HG02943 (cell line): ENCODE results near the gene C9orf72.
"Not testable (repeated sequence)": the region's sequence is repeated elsewhere in the genome, so short reads cannot be mapped to it uniquely, and the experiment has no call there.

Experiments
- ATAC-seq: cut with Tn5 transposase; IDR thresholded peaks from one replicate; pipeline ENCODE4 v1.9.1; 2021; ENCODE audit warnings: mild to moderate bottlenecking, low read depth, moderate library complexity; ENCODE audit not compliant: unreplicated experiment

The C9orf72 gene

GRCh38 chr9:27572918-27573633, at the start of gene C9orf72:
C9orf72 (minus strand) TSS chr9:27573481; CDS start chr9:27567120, 6,361 bp downstream.
- ATAC-seq = peak; percentile 67

GRCh38 chr9:27622693-27623340, 49.5 kb upstream of the C9orf72 start:
- no peak for ATAC-seq

GRCh38 chr9:27619743-27620142, 46.5 kb upstream of the C9orf72 start:
- no peak for ATAC-seq

- no peak for ATAC-seq
Measured at GRCh38 chr9:27618066-27618465, 44.8 kb upstream of the C9orf72 start.

- no peak for ATAC-seq
Measured at GRCh38 chr9:27614551-27614950, 41.3 kb upstream of the C9orf72 start.

GRCh38 chr9:27612036-27612435, 38.8 kb upstream of the C9orf72 start:
- ATAC-seq = not testable (repeated sequence)

GRCh38 chr9:27610622-27611021, 37.3 kb upstream of the C9orf72 start:
- ATAC-seq = no peak

GRCh38 chr9:27602954-27603353, 29.7 kb upstream of the C9orf72 start:
- ATAC-seq = no peak

- no peak for ATAC-seq
Measured at GRCh38 chr9:27602142-27602861, 29.0 kb upstream of the C9orf72 start.

- no peak for ATAC-seq
Measured at GRCh38 chr9:27601396-27601795, 28.1 kb upstream of the C9orf72 start.

GRCh38 chr9:27600256-27600655, 27.0 kb upstream of the C9orf72 start:
- ATAC-seq = no peak

GRCh38 chr9:27599870-27600238, 26.6 kb upstream of the C9orf72 start:
- ATAC-seq = no peak

GRCh38 chr9:27599102-27599869, 26.0 kb upstream of the C9orf72 start:
- no peak for ATAC-seq

GRCh38 chr9:27595733-27596132, 22.5 kb upstream of the C9orf72 start:
- ATAC-seq = no peak

- no peak for ATAC-seq
Measured at GRCh38 chr9:27591672-27592071, 18.4 kb upstream of the C9orf72 start.

- ATAC-seq = no peak
Measured at GRCh38 chr9:27591093-27591492, 17.8 kb upstream of the C9orf72 start.

- no peak for ATAC-seq
Measured at GRCh38 chr9:27590651-27591050, 17.4 kb upstream of the C9orf72 start.

GRCh38 chr9:27589462-27589861, 16.2 kb upstream of the C9orf72 start:
- ATAC-seq = no peak

- ATAC-seq = no peak
Measured at GRCh38 chr9:27586304-27586703, 13.0 kb upstream of the C9orf72 start.

GRCh38 chr9:27584931-27585330, 11.7 kb upstream of the C9orf72 start:
- ATAC-seq = no peak

- no peak for ATAC-seq
Measured at GRCh38 chr9:27582794-27583193, 9.5 kb upstream of the C9orf72 start.
